Sigmoid colon (tissue), 7 donors: ENCODE data around the gene DPM2. TPM values are rescaled to one million over a fixed set of nuclear protein-coding genes. Genes with fewer than 3 reads are reported as not detected.

Experiments
- DNase-seq: peaks from one replicate; pipeline ENCODE4 v3.0.0-alpha.2; 2019
- H3K27ac ChIP-seq, 4 donors: fragments of 200-600 bp; sonication (generic); one replicate each; pipeline ENCODE4 v1.5.1; 2016 to 2019; ENCODE audit warnings: mild to moderate bottlenecking in 1 of 4
- H3K27me3 ChIP-seq, 3 donors: fragments of 200-600 bp; sonication (generic); one replicate each; pipeline ENCODE4 v1.5.1; 2019; ENCODE audit warnings: mild to moderate bottlenecking in 1 of 3
- H3K36me3 ChIP-seq, 4 donors: fragments of 200-600 bp; sonication (generic); one replicate each; pipeline ENCODE4 v1.5.1; 2016 to 2019
- H3K4me1 ChIP-seq, 4 donors: fragments of 200-600 bp; sonication (generic); one replicate each; pipeline ENCODE4 v1.5.1; 2017 to 2019
- H3K4me3 ChIP-seq, 4 donors: fragments of 200-600 bp; sonication (generic); one replicate each; pipeline ENCODE4 v1.5.1; 2017 to 2019; ENCODE audit warnings: mild to moderate bottlenecking in 2 of 4, moderate library complexity in 1 of 4
- H3K9me3 ChIP-seq, 4 donors: fragments of 200-600 bp in 3 of 4; sonication (generic) in 3 of 4; one replicate each; pipeline versions ENCODE4 v1.5.1 to v1.6.1; 2013 to 2019
- CTCF ChIP-seq, 4 experiments: fragments of 450-650 bp in 3 of 4; fragments of 200-600 bp in 1 of 4; IDR thresholded peaks; one replicate each; pipeline ENCODE4 v1.5.1; 2016 to 2019; ENCODE audit warnings: antibody characterized with exemption in 4 of 4, mild to moderate bottlenecking in 3 of 4, moderate library complexity in 2 of 4
- EP300 ChIP-seq, 4 donors: sonication (generic); formaldehyde crosslinking; IDR thresholded peaks; one replicate each; pipeline ENCODE4 v1.6.1; 2017; ENCODE audit warnings: antibody characterized with exemption in 4 of 4
- POLR2AphosphoS5 ChIP-seq, 4 donors: sonication (generic); formaldehyde crosslinking; IDR thresholded peaks; one replicate each; pipeline ENCODE4 v1.6.1; 2017; ENCODE audit warnings: antibody characterized with exemption in 4 of 4
- WGBS, 2 donors: extraction: QIAGEN DNeasy Blood & Tissue Kit; methylation state at CpG; one replicate each; pipeline ENCODE4 v1.1.7; 2013; 5-methylcytosine and 5-hydroxymethylcytosine counted together
- intact Hi-C: fragments of 100-400 bp; cut with DNase I; formaldehyde crosslinking; loops from one replicate; pipeline ENCODE4 v1.15.1; 2023
- polyA plus RNA-seq, 3 donors: library from polyadenylated mRNA; stranded (reverse); fragments of 200-250 nt; gene quantifications; one replicate each; pipeline ENCODE4 v1.2.3, GENCODE V29; 2013
- total RNA-seq, 4 donors: library from RNA; depleted of rRNA; stranded (reverse); fragments of >200 nt; gene quantifications; one replicate each; pipeline ENCODE4 v1.1.0, GENCODE V29; 2016
- donor health status: healthy with polysubstance abuse.
- donor health status: Bipolar disorder and iron deficiency.
- donor health status: healthy.

Gene DPM2
- total and polyA plus RNA-seq, 7 donors = 6.0 to 41.9 (median 11.9) TPM

- 76 to 81% methylated on average over 13 of the region's 13 CpGs for WGBS, 2 donors
- intact Hi-C loops = no loop called here
- H3K36me3 ChIP-seq = peaks cover 29 to 53% (median 36%) of the 10 kb centered on the region in 4 donors
- DNase-seq = no peak
- no peaks in the 10 kb centered on the region for H3K27me3 ChIP-seq
- H3K27ac ChIP-seq = no peak overlapping the region
- peaks cover 0 to 4% (median 0%) of the 10 kb centered on the region in 4 donors for H3K4me1 ChIP-seq
- H3K9me3 ChIP-seq = no peaks in the 10 kb centered on the region
- H3K4me3 ChIP-seq = no peak overlapping the region
- TF ChIP-seq POLR2AphosphoS5 (IDR thresholded peaks at IDR 0.05) (no peak), CTCF (IDR thresholded peaks at IDR 0.05) (no peak), EP300 (IDR thresholded peaks at IDR 0.05) (no peak)
Measured at GRCh38 chr9:127885508-127886281, 52.0 kb downstream of the DPM2 start.

Other genes with a start within 250 kb of the DPM2 start
- not detected for gene CFAP157, start 230.9 kb downstream of the DPM2 start, total RNA-seq
- under 1 TPM in 1 of 3 donors, not detected in 2; 0.12 TPM for gene CFAP157, start 230.9 kb downstream of the DPM2 start, polyA plus RNA-seq
- gene PTRH1, start 222.2 kb downstream of the DPM2 start, total RNA-seq = 10 to 100 TPM in 3 of 4 donors, 1 to 10 TPM in 1; 8.9 to 25.8 (median 19.4) TPM
- 10 to 100 TPM in 2 of 3 donors, 1 to 10 TPM in 1; 9.6 to 18.6 (median 10.4) TPM for gene PTRH1, start 222.2 kb downstream of the DPM2 start, polyA plus RNA-seq
- not detected for gene TTC16, start 221.8 kb downstream of the DPM2 start, total RNA-seq
- gene TTC16, start 221.8 kb downstream of the DPM2 start, polyA plus RNA-seq = under 1 TPM in 1 of 3 donors, not detected in 2; 0.15 TPM
- gene TOR2A, start 202.6 kb downstream of the DPM2 start, total RNA-seq = 10 to 100 TPM in 1 of 4 donors, 1 to 10 TPM in 3; 6.1 to 10.4 (median 7.9) TPM
- 10 to 100 TPM; 12.6 to 26.4 (median 15.7) TPM for gene TOR2A, start 202.6 kb downstream of the DPM2 start, polyA plus RNA-seq
- 1 to 10 TPM; 3.1 to 7.2 (median 4.9) TPM for gene SH2D3C, start 159.2 kb downstream of the DPM2 start, total RNA-seq
- gene SH2D3C, start 159.2 kb downstream of the DPM2 start, polyA plus RNA-seq = 10 to 100 TPM in 1 of 3 donors, 1 to 10 TPM in 2; 1.4 to 11.3 (median 6.6) TPM
- gene CDK9, start 151.8 kb downstream of the DPM2 start, total RNA-seq = 10 to 100 TPM; 44.9 to 77.2 (median 51.8) TPM
- 10 to 100 TPM; 28.9 to 47.2 (median 32.4) TPM for gene CDK9, start 151.8 kb downstream of the DPM2 start, polyA plus RNA-seq
- gene FPGS, start 135.0 kb downstream of the DPM2 start, total RNA-seq = 10 to 100 TPM; 32.1 to 47.9 (median 35.8) TPM
- 10 to 100 TPM in 2 of 3 donors, 1 to 10 TPM in 1; 9.2 to 51.3 (median 16.8) TPM for gene FPGS, start 135.0 kb downstream of the DPM2 start, polyA plus RNA-seq
- 10 to 100 TPM; 17.1 to 28.5 (median 20.6) TPM for gene ENG, start 83.2 kb downstream of the DPM2 start, total RNA-seq
- gene ENG, start 83.2 kb downstream of the DPM2 start, polyA plus RNA-seq = 10 to 100 TPM in 2 of 3 donors, 1 to 10 TPM in 1; 5.4 to 50.4 (median 25.7) TPM
- gene AK1, start 60.2 kb downstream of the DPM2 start, total RNA-seq = 10 to 100 TPM; 28.8 to 73.2 (median 48.7) TPM
- gene AK1, start 60.2 kb downstream of the DPM2 start, polyA plus RNA-seq = 100 to 1,000 TPM in 1 of 3 donors, 10 to 100 TPM in 2; 85.9 to 254 (median 85.9) TPM
- gene ST6GALNAC6, start 38.3 kb downstream of the DPM2 start, total RNA-seq = 100 to 1,000 TPM; 107 to 125 (median 114) TPM
- gene ST6GALNAC6, start 38.3 kb downstream of the DPM2 start, polyA plus RNA-seq = 100 to 1,000 TPM in 1 of 3 donors, 10 to 100 TPM in 2; 35.6 to 112 (median 87.1) TPM
- 10 to 100 TPM; 22.8 to 27.7 (median 25.5) TPM for gene ST6GALNAC4, start 20.8 kb downstream of the DPM2 start, total RNA-seq
- 10 to 100 TPM; 25.2 to 51.1 (median 37.7) TPM for gene ST6GALNAC4, start 20.8 kb downstream of the DPM2 start, polyA plus RNA-seq
- gene PIP5KL1, start 7.1 kb downstream of the DPM2 start, total RNA-seq = 1 to 10 TPM in 3 of 4 donors, under 1 TPM in 1; 0.16 to 4.2 (median 2.6) TPM
- 1 to 10 TPM in 1 of 3 donors, under 1 TPM in 1, not detected in 1; 0.70 to 1.8 TPM for gene PIP5KL1, start 7.1 kb downstream of the DPM2 start, polyA plus RNA-seq
- 10 to 100 TPM; 10.9 to 32.7 (median 19.2) TPM for gene EEIG1, start 43.1 kb upstream of the DPM2 start, total RNA-seq
- gene EEIG1, start 43.1 kb upstream of the DPM2 start, polyA plus RNA-seq = 10 to 100 TPM; 69.1 to 92.0 (median 77.0) TPM
- gene NAIF1, start 129.5 kb upstream of the DPM2 start, total RNA-seq = 10 to 100 TPM in 1 of 4 donors, 1 to 10 TPM in 3; 5.5 to 10.7 (median 6.3) TPM
- gene NAIF1, start 129.5 kb upstream of the DPM2 start, polyA plus RNA-seq = 10 to 100 TPM in 1 of 3 donors, 1 to 10 TPM in 2; 8.4 to 11.0 (median 8.6) TPM
- gene SLC25A25, start 130.4 kb upstream of the DPM2 start, total RNA-seq = 10 to 100 TPM; 10.2 to 77.2 (median 12.9) TPM
- gene SLC25A25, start 130.4 kb upstream of the DPM2 start, polyA plus RNA-seq = 10 to 100 TPM; 16.6 to 19.4 (median 16.8) TPM
- 100 to 1,000 TPM in 2 of 4 donors, 10 to 100 TPM in 2; 60.0 to 119 (median 97.5) TPM for gene PTGES2, start 189.9 kb upstream of the DPM2 start, total RNA-seq
- 10 to 100 TPM; 56.5 to 82.2 (median 66.1) TPM for gene PTGES2, start 189.9 kb upstream of the DPM2 start, polyA plus RNA-seq
- not detected for gene LCN2, start 211.6 kb upstream of the DPM2 start, total RNA-seq
- gene LCN2, start 211.6 kb upstream of the DPM2 start, polyA plus RNA-seq = 1,000 to 10,000 TPM in 1 of 3 donors, 10 to 100 TPM in 1, 1 to 10 TPM in 1; 9.6 to 1,818 (median 79.8) TPM
- gene BBLN, start 222.4 kb upstream of the DPM2 start, total RNA-seq = 100 to 1,000 TPM; 158 to 273 (median 204) TPM
- 100 to 1,000 TPM; 111 to 123 (median 113) TPM for gene BBLN, start 222.4 kb upstream of the DPM2 start, polyA plus RNA-seq